IPS-20b (cell line): ENCODE results near the gene CD2BP2.
A peak's percentile ranks its signal among the peaks of the same experiment; 100 is the strongest.
"Not testable (repeated sequence)": the region's sequence is repeated elsewhere in the genome, so short reads cannot be mapped to it uniquely, and the experiment has no call there.

ENCODE experiments used
- H3K27ac ChIP-seq: one replicate; pipeline ENCODE4 v1.5.1; 2013; ENCODE audit warnings: low read length
- H3K27me3 ChIP-seq: 2 replicates; pipeline ENCODE4 v1.6.1; 2013; ENCODE audit warnings: mild to moderate bottlenecking, low read length, inconsistent platforms; ENCODE audit not compliant: insufficient read depth
- H3K36me3 ChIP-seq: 2 replicates; pipeline ENCODE4 v1.6.1; 2013; ENCODE audit warnings: low read depth, mild to moderate bottlenecking, inconsistent platforms, low read length, moderate library complexity; ENCODE audit not compliant: insufficient read depth
- H3K4me1 ChIP-seq: 2 replicates; pipeline ENCODE4 v1.6.1; 2013; ENCODE audit warnings: mild to moderate bottlenecking, control low read depth, inconsistent platforms, low read length, moderate library complexity; ENCODE audit not compliant: insufficient read depth
- H3K4me3 ChIP-seq: 2 replicates; pipeline ENCODE4 v1.5.1; 2013; ENCODE audit warnings: mild to moderate bottlenecking, low read length, inconsistent platforms
- H3K9ac ChIP-seq: 2 replicates; pipeline ENCODE4 v1.6.1; 2013; ENCODE audit warnings: low read depth, mild to moderate bottlenecking, inconsistent platforms, low read length, moderate library complexity
- H3K9me3 ChIP-seq: 2 replicates; pipeline ENCODE4 v1.6.1; 2013; ENCODE audit warnings: mild to moderate bottlenecking, low read depth, low read length, inconsistent platforms; ENCODE audit not compliant: insufficient read depth

The CD2BP2 gene

GRCh38 chr16:30355144-30355953, at the start of gene CD2BP2:
TSS of gene CD2BP2 (minus strand) at chr16:30355308. CDS start at chr16:30354681, 627 bp downstream.
- Histone ChIP-seq H3K4me3 (peak within 1 kb of the TSS; percentile 100), H3K27ac (peak within 1 kb of the TSS; percentile 73), H3K27me3 (no peaks in the 10 kb centered on the region), H3K9me3 (no peaks in the 10 kb centered on the region), H3K4me1 (peaks cover 10% of the 10 kb centered on the region; the same call in 1 of the 2 replicates), H3K9ac (peak within 1 kb of the TSS; percentile 97), H3K36me3 (peaks cover 46% of the 10 kb centered on the region)

- H3K36me3 ChIP-seq = peaks cover 24% of the 10 kb centered on the region
- no peak overlapping the region for H3K9ac ChIP-seq
- no peaks in the 10 kb centered on the region for H3K27me3 ChIP-seq
- H3K9me3 ChIP-seq = no peaks in the 10 kb centered on the region
- H3K4me3 ChIP-seq = no peak overlapping the region
- peaks cover 2% of the 10 kb centered on the region; the same call in 1 of the 2 replicates for H3K4me1 ChIP-seq
- H3K27ac ChIP-seq = no peak overlapping the region
Observed at GRCh38 chr16:30401768-30402425, 46.8 kb upstream of the CD2BP2 start.

- H3K9ac ChIP-seq = peak overlapping the region; percentile 82; the same call in 1 of the 2 replicates
- H3K27ac ChIP-seq = no peak overlapping the region
- H3K27me3 ChIP-seq = no peaks in the 10 kb centered on the region
- no peaks in the 10 kb centered on the region for H3K9me3 ChIP-seq
- peaks cover 33% of the 10 kb centered on the region for H3K36me3 ChIP-seq
- peak overlapping the region; percentile 61 for H3K4me3 ChIP-seq
- no peaks in the 10 kb centered on the region; the same call in 1 of the 2 replicates for H3K4me1 ChIP-seq
Observed at GRCh38 chr16:30399435-30400186, 44.5 kb upstream of the CD2BP2 start.

- no peak overlapping the region for H3K27ac ChIP-seq
- no peak overlapping the region; the same call in 1 of the 2 replicates for H3K4me3 ChIP-seq
- peaks cover 3% of the 10 kb centered on the region; the same call in 1 of the 2 replicates for H3K4me1 ChIP-seq
- H3K27me3 ChIP-seq = no peaks in the 10 kb centered on the region
- no peaks in the 10 kb centered on the region for H3K9me3 ChIP-seq
- peak overlapping the region; percentile 82; the same call in 1 of the 2 replicates for H3K9ac ChIP-seq
- peaks cover 33% of the 10 kb centered on the region for H3K36me3 ChIP-seq
Observed at GRCh38 chr16:30398661-30399434, 43.7 kb upstream of the CD2BP2 start.

- peaks cover 33% of the 10 kb centered on the region for H3K36me3 ChIP-seq
- H3K9me3 ChIP-seq = no peaks in the 10 kb centered on the region
- no peak overlapping the region for H3K9ac ChIP-seq
- peaks cover 3% of the 10 kb centered on the region; the same call in 1 of the 2 replicates for H3K4me1 ChIP-seq
- no peak overlapping the region for H3K4me3 ChIP-seq
- H3K27me3 ChIP-seq = no peaks in the 10 kb centered on the region
- no peak overlapping the region for H3K27ac ChIP-seq
Observed at GRCh38 chr16:30397776-30398660, 42.9 kb upstream of the CD2BP2 start.

- H3K4me3 ChIP-seq = peak overlapping the region; percentile 89; the same call in 1 of the 2 replicates
- peaks cover 3% of the 10 kb centered on the region; the same call in 1 of the 2 replicates for H3K4me1 ChIP-seq
- H3K9me3 ChIP-seq = no peaks in the 10 kb centered on the region
- no peak overlapping the region for H3K9ac ChIP-seq
- no peaks in the 10 kb centered on the region for H3K27me3 ChIP-seq
- no peak overlapping the region for H3K27ac ChIP-seq
- peaks cover 33% of the 10 kb centered on the region for H3K36me3 ChIP-seq
Observed at GRCh38 chr16:30397056-30397455, 41.9 kb upstream of the CD2BP2 start.

- not testable (repeated sequence) for H3K27me3 ChIP-seq, H3K27ac ChIP-seq, H3K4me1 ChIP-seq, H3K9me3 ChIP-seq
- Histone ChIP-seq H3K4me3 (peak overlapping the region; percentile 89), H3K9ac (peak overlapping the region; percentile 99; the same call in 1 of the 2 replicates), H3K36me3 (peaks cover 33% of the 10 kb centered on the region)
Observed at GRCh38 chr16:30396627-30397026, 41.5 kb upstream of the CD2BP2 start.

GRCh38 chr16:30395992-30396585, 41.0 kb upstream of the CD2BP2 start:
- H3K27me3 ChIP-seq = no peaks in the 10 kb centered on the region
- peak overlapping the region; percentile 89 for H3K4me3 ChIP-seq
- H3K36me3 ChIP-seq = peaks cover 33% of the 10 kb centered on the region
- peaks cover 3% of the 10 kb centered on the region; the same call in 1 of the 2 replicates for H3K4me1 ChIP-seq
- H3K9me3 ChIP-seq = no peaks in the 10 kb centered on the region
- H3K9ac ChIP-seq = peak overlapping the region; percentile 99
- H3K27ac ChIP-seq = peak overlapping the region; percentile 32

GRCh38 chr16:30395155-30395991, 40.3 kb upstream of the CD2BP2 start, which contains the start of gene ZNF48:
TSS of gene ZNF48 (plus strand) at chr16:30395420. CDS start at chr16:30395795, 375 bp downstream.
- Histone ChIP-seq H3K4me3 (peak within 1 kb of the TSS; percentile 89), H3K27ac (peak within 1 kb of the TSS; percentile 89), H3K4me1 (peaks cover 3% of the 10 kb centered on the region; the same call in 1 of the 2 replicates), H3K9ac (peak within 1 kb of the TSS; percentile 99), H3K9me3 (no peaks in the 10 kb centered on the region), H3K27me3 (no peaks in the 10 kb centered on the region), H3K36me3 (peaks cover 33% of the 10 kb centered on the region)
